ENCODE results near the gene CLUH.

The CLUH gene

GRCh38 chr17:2712300-2713043 lies 908 bp upstream of the CLUH start:
- DNase-seq (ENCODE audit: low spot score): no peak
- H3K4me3 ChIP-seq (ENCODE audit: severe bottlenecking): peak overlapping the region; percentile 58
- TF ChIP-seq CTCF (IDR thresholded peaks at IDR 0.05; ENCODE audit: poor library complexity, severe bottlenecking): no peak
- no peaks in the 10 kb centered on the region for H3K9me3 ChIP-seq (ENCODE audit: severe bottlenecking)
- peak overlapping the region; percentile 67 for H3K27ac ChIP-seq (ENCODE audit: poor library complexity, severe bottlenecking)
- H3K4me1 ChIP-seq (ENCODE audit: insufficient read depth, poor library complexity, severe bottlenecking): peaks cover 4% of the 10 kb centered on the region
- ATAC-seq (ENCODE audit: low read depth): no peak
- H3K36me3 ChIP-seq (ENCODE audit: low read depth): no peaks in the 10 kb centered on the region
- no peaks in the 10 kb centered on the region for H3K27me3 ChIP-seq (ENCODE audit: insufficient read depth, poor library complexity, severe bottlenecking)

GRCh38 chr17:2710803-2711607 lies 559 bp downstream of the CLUH start:
- no peaks in the 10 kb centered on the region for H3K9me3 ChIP-seq (ENCODE audit: severe bottlenecking)
- no peak for TF ChIP-seq CTCF (IDR thresholded peaks at IDR 0.05; ENCODE audit: poor library complexity, severe bottlenecking)
- peaks cover 4% of the 10 kb centered on the region for H3K4me1 ChIP-seq (ENCODE audit: insufficient read depth, poor library complexity, severe bottlenecking)
- no peak; the same call in 1 of the 3 replicates for ATAC-seq (ENCODE audit: low read depth)
- H3K27me3 ChIP-seq (ENCODE audit: insufficient read depth, poor library complexity, severe bottlenecking): no peaks in the 10 kb centered on the region
- no peaks in the 10 kb centered on the region; the same call in 1 of the 2 replicates for H3K36me3 ChIP-seq (ENCODE audit: low read depth)
- peak overlapping the region; percentile 67 for H3K27ac ChIP-seq (ENCODE audit: poor library complexity, severe bottlenecking)
- DNase-seq (ENCODE audit: low spot score): no peak
- peak overlapping the region; percentile 58 for H3K4me3 ChIP-seq (ENCODE audit: severe bottlenecking)

GRCh38 chr17:2710071-2710802 lies 1.3 kb downstream of the CLUH start:
- peak overlapping the region; percentile 58 for H3K4me3 ChIP-seq (ENCODE audit: severe bottlenecking)
- no peaks in the 10 kb centered on the region for H3K27me3 ChIP-seq (ENCODE audit: insufficient read depth, poor library complexity, severe bottlenecking)
- no peak for DNase-seq (ENCODE audit: low spot score)
- H3K9me3 ChIP-seq (ENCODE audit: severe bottlenecking): no peaks in the 10 kb centered on the region
- peaks cover 4% of the 10 kb centered on the region for H3K4me1 ChIP-seq (ENCODE audit: insufficient read depth, poor library complexity, severe bottlenecking)
- ATAC-seq (ENCODE audit: low read depth): no peak
- H3K27ac ChIP-seq (ENCODE audit: poor library complexity, severe bottlenecking): peak overlapping the region; percentile 67
- TF ChIP-seq CTCF (IDR thresholded peaks at IDR 0.05; ENCODE audit: poor library complexity, severe bottlenecking): no peak
- H3K36me3 ChIP-seq (ENCODE audit: low read depth): no peaks in the 10 kb centered on the region; the same call in 1 of the 2 replicates

GRCh38 chr17:2709183-2709661 lies 2.3 kb downstream of the CLUH start:
- H3K36me3 ChIP-seq (ENCODE audit: low read depth): no peaks in the 10 kb centered on the region; the same call in 1 of the 2 replicates
- no peaks in the 10 kb centered on the region for H3K27me3 ChIP-seq (ENCODE audit: insufficient read depth, poor library complexity, severe bottlenecking)
- no peak for TF ChIP-seq CTCF (IDR thresholded peaks at IDR 0.05; ENCODE audit: poor library complexity, severe bottlenecking)
- ATAC-seq (ENCODE audit: low read depth) (peak; percentile 54), DNase-seq (ENCODE audit: low spot score) (peak; percentile 69)
- peaks cover 4% of the 10 kb centered on the region for H3K4me1 ChIP-seq (ENCODE audit: insufficient read depth, poor library complexity, severe bottlenecking)
- H3K27ac ChIP-seq (ENCODE audit: poor library complexity, severe bottlenecking): peak overlapping the region; percentile 67
- no peaks in the 10 kb centered on the region for H3K9me3 ChIP-seq (ENCODE audit: severe bottlenecking)
- peak overlapping the region; percentile 58 for H3K4me3 ChIP-seq (ENCODE audit: severe bottlenecking)

Data from RWPE2 (cell line).